GM10266 (cell line): ENCODE results near the gene CC2D1A.

ENCODE experiments used
- DNase-seq: peaks from one replicate; pipeline ENCODE4 v3.0.0; 2012; ENCODE audit errors: extremely low spot score
- CTCF ChIP-seq: IDR thresholded peaks from 2 replicates; pipeline ENCODE4 v1.5.1; 2012; ENCODE audit warnings: mild to moderate bottlenecking, low read depth; ENCODE audit not compliant: control insufficient read depth, insufficient read depth; ENCODE audit errors: missing control alignments

CC2D1A gene

GRCh38 chr19:13930402-13930801 lies 24.4 kb downstream of the CC2D1A start:
- DNase-seq: no peak
- TF ChIP-seq CTCF: no peak

- TF ChIP-seq CTCF: no peak
Measured at GRCh38 chr19:13931391-13932148, 25.6 kb downstream of the CC2D1A start.

GRCh38 chr19:13932149-13932637 lies 26.2 kb downstream of the CC2D1A start:
- DNase-seq: no peak
- TF ChIP-seq CTCF: no peak

More at GRCh38 chr19:13931391-13932148, 25.6 kb downstream of the CC2D1A start:
- no peak for DNase-seq

GRCh38 chr19:13932911-13933393 lies 27.0 kb downstream of the CC2D1A start:
- no peak for TF ChIP-seq CTCF
- DNase-seq: no peak

GRCh38 chr19:13934785-13935109 lies 28.7 kb downstream of the CC2D1A start:
- DNase-seq: no peak
- no peak for TF ChIP-seq CTCF

- no peak for DNase-seq
- TF ChIP-seq CTCF: no peak
Measured at GRCh38 chr19:13935765-13936510, 29.9 kb downstream of the CC2D1A start.

GRCh38 chr19:13937479-13938300 lies 31.7 kb downstream of the CC2D1A start:
- DNase-seq: no peak
- no peak for TF ChIP-seq CTCF
